Body of pancreas (tissue), 4 donors: Measurements from ENCODE around the gene HCFC1.

Source experiments
- POLR2A ChIP-seq, 3 donors: fragments of 450-650 bp; IDR thresholded peaks; one replicate each; pipeline ENCODE4 v1.6.1; 2016; ENCODE audit warnings: antibody characterized with exemption in 3 of 3, mild to moderate bottlenecking in 2 of 3
- TF ChIP-seq, protein P1 (sequence below), 7 experiments: fragments of 450-650 bp in 4 of 7; fragments of 200-600 bp in 3 of 7; sonication (generic) in 3 of 7; IDR thresholded peaks; one replicate each; pipeline ENCODE4 v1.5.1; 2016 to 2019; ENCODE audit warnings: antibody characterized with exemption in 7 of 7

DNA sequence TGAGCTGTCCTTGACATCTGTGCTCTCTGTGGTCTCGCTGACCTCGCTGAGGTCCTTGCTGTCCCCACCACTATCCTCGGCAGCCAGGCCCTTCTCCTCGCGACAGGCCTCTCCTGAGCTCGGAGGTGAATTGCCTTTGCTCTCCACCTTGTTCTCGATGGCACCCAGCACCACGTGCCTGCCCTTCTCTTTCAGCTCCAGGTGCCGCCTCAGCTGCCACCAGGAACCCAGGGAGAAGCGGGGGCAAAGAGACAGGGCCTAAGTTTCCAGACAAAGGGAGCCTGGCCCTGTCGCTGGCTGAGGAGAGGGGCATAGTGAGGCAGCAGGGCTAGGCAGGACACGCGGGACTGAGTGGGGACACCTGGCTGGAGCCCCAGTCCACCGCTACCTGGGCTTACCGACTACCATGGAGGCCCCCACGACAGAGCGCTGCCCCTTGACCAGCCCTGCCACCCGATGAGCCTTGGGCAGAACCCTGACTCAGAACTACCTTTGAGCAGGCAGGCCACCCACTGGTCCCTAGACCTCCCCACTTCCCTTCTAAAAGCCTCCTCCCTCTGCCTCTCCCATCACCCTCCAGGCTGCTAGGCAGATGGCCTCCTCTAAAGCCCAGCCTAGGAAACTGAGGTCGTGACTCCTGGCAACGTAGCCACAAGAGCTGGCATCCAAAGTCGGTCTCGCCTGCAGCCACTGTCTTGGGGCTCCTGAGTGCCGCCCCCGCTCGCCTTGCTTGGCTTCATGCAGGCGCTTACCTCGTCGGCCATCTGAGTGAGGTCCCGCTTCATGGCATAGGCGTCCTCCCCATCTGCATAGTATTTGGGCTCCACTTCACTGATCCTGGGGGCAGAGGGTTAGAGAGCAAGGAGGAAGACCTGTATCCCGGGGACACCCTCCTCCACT lies 41.4 kb downstream of the HCFC1 start:
- TF ChIP-seq, protein P1, sequence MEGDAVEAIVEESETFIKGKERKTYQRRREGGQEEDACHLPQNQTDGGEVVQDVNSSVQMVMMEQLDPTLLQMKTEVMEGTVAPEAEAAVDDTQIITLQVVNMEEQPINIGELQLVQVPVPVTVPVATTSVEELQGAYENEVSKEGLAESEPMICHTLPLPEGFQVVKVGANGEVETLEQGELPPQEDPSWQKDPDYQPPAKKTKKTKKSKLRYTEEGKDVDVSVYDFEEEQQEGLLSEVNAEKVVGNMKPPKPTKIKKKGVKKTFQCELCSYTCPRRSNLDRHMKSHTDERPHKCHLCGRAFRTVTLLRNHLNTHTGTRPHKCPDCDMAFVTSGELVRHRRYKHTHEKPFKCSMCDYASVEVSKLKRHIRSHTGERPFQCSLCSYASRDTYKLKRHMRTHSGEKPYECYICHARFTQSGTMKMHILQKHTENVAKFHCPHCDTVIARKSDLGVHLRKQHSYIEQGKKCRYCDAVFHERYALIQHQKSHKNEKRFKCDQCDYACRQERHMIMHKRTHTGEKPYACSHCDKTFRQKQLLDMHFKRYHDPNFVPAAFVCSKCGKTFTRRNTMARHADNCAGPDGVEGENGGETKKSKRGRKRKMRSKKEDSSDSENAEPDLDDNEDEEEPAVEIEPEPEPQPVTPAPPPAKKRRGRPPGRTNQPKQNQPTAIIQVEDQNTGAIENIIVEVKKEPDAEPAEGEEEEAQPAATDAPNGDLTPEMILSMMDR (IDR thresholded peaks at IDR 0.05), result no peak
- no peak for TF ChIP-seq POLR2A (IDR thresholded peaks at IDR 0.05)
